Measurements from ENCODE around the gene NKD1.

DNA sequence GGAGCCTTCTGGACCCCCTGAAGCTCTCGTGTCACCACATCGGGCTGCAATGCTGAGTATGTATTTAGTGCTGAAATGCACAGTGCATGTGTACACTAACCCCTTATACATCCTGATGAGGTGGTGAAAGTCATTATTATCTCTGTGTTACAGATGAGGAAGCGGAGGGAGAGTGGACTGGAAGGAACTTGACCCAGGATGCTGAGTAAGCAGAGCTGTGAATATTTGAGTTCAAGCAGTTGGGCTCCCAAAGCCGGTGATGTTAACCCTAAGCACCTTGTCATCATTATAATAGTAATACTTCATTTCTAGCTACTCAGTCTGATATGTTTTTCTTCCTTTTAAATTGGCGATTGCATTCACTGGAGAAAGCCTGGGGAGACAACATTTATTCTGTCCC is 25.9 kb upstream of the NKD1 start:
- TF ChIP-seq CTCF (IDR thresholded peaks at IDR 0.05), result no peak
- no peak for TF ChIP-seq POLR2A (IDR thresholded peaks at IDR 0.05)
- no peak for TF ChIP-seq EP300 (IDR thresholded peaks at IDR 0.05)
